Globus pallidus (tissue), 1 donor: ENCODE data around the gene ALPG.
"Not testable (repeated sequence)": the region's sequence is repeated elsewhere in the genome, so short reads cannot be mapped to it uniquely, and the experiment has no call there.

Source experiments
- DNase-seq: peaks from one replicate; pipeline ENCODE4 v3.0.0-alpha.2; 2015; ENCODE audit warnings: low spot score

ALPG gene

GRCh38 chr2:232406556-232407310 lies at the start of gene ALPG:
TSS of gene ALPG (plus strand) at chr2:232406844. CDS start at chr2:232406895, 51 bp downstream.
- no peak for DNase-seq

GRCh38 chr2:232361646-232362045 lies 45.0 kb upstream of the ALPG start:
- DNase-seq, result no peak

GRCh38 chr2:232362174-232362900 lies 44.3 kb upstream of the ALPG start:
- no peak for DNase-seq

GRCh38 chr2:232363064-232363783 lies 43.4 kb upstream of the ALPG start:
- DNase-seq, result not testable (repeated sequence)

GRCh38 chr2:232363784-232364615 lies 42.6 kb upstream of the ALPG start:
- no peak for DNase-seq

- not testable (repeated sequence) for DNase-seq
Observed at GRCh38 chr2:232364806-232365594, 41.6 kb upstream of the ALPG start.

GRCh38 chr2:232365621-232366321 lies 40.9 kb upstream of the ALPG start:
- DNase-seq, result no peak

- DNase-seq, result not testable (repeated sequence)
Observed at GRCh38 chr2:232366461-232366860, 40.2 kb upstream of the ALPG start.

GRCh38 chr2:232367016-232367415 lies 39.6 kb upstream of the ALPG start:
- no peak for DNase-seq

GRCh38 chr2:232367591-232368233 lies 38.9 kb upstream of the ALPG start:
- no peak for DNase-seq

GRCh38 chr2:232368311-232368731 lies 38.3 kb upstream of the ALPG start:
- no peak for DNase-seq

GRCh38 chr2:232369126-232369951 lies 37.3 kb upstream of the ALPG start:
- DNase-seq, result no peak

- not testable (repeated sequence) for DNase-seq
Observed at GRCh38 chr2:232370007-232370406, 36.6 kb upstream of the ALPG start.

GRCh38 chr2:232372231-232373208 lies 34.1 kb upstream of the ALPG start:
- DNase-seq, result no peak

GRCh38 chr2:232374356-232374755 lies 32.3 kb upstream of the ALPG start:
- no peak for DNase-seq

- no peak for DNase-seq
Observed at GRCh38 chr2:232375164-232375563, 31.5 kb upstream of the ALPG start.

- no peak for DNase-seq
Observed at GRCh38 chr2:232376260-232376659, 30.4 kb upstream of the ALPG start.

GRCh38 chr2:232376713-232377112 lies 29.9 kb upstream of the ALPG start:
- DNase-seq, result no peak
